NCI-H510A treated with DMSO at 0.1 percent for 48 hours (cell line): ENCODE results near the gene SPINK5.

Experiments
- DNase-seq: peaks from one replicate; lab custom pipeline; 2025; lab: John Stamatoyannopoulos, UW

Gene SPINK5

DNA sequence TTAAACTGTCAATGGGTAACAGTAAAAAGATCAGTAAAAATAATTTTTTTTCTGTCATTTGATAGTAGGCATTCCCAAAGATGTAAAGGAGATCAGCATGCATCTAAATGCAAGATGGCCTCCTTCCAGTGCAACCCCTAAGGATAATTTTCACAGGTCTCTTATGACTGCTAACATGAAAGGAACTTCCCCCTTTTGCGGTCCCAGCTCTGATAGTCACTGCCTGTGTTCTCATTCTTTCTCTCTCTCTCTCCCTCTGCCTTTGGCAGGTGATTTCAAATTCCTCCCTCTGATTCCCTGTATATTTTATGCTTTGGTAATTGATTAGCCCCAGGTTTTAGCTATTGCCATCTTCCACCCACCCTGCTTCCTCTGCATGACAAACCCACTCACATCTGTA lies 113.4 kb downstream of the SPINK5 start:
- DNase-seq: no peak

DNA sequence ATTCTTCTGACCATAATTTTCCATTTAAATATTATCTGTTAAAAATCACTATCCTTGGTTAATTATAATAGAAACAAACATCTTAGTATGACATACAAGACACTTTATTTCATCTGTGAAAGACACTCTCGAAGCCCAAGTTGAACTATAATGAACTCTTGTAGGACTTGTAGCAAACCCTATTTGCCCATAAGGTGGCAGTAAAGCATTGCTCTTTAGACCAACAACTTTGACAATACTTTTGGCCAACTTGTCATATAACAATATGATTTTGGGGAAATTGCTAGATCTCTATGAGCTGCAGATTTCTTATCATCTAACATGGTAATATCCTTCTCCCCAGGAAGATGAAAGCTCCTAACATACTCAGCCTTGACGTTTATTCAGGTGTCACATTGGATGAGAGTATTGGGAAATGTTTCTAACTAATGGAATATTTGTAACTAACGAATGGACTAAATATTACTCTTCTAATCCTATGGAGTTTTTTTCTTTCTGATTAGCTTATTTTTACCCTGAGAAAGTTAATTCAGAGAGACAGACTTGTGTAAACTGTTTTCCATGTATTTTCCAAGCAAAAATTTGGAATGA lies 115.5 kb downstream of the SPINK5 start:
- peak; percentile 51 for DNase-seq

GRCh38 chr5:148186248-148187003 lies 122.6 kb downstream of the SPINK5 start:
- no peak for DNase-seq
